LNCaP clone FGC (cell line): ENCODE data around the gene WNT16.
"Not testable (repeated sequence)": the region's sequence is repeated elsewhere in the genome, so short reads cannot be mapped to it uniquely, and the experiment has no call there.

Experiments
- DNase-seq: peaks from one replicate; pipeline ENCODE4 v3.0.0-alpha.2; 2011; ENCODE audit warnings: low read depth
- H3K4me3 ChIP-seq: 2 replicates; pipeline ENCODE4 v1.5.1; 2011; ENCODE audit warnings: mild to moderate bottlenecking, low read depth, low read length, control low read depth
- CTCF ChIP-seq: IDR thresholded peaks from 2 replicates; pipeline ENCODE4 v1.5.1; 2012; ENCODE audit warnings: mild to moderate bottlenecking; ENCODE audit not compliant: control insufficient read depth, insufficient read depth; ENCODE audit errors: extremely low read depth

Gene WNT16

GRCh38 chr7:121306565-121306964 is 22.2 kb upstream of the WNT16 start:
- no peak for DNase-seq
- H3K4me3 ChIP-seq = no peak overlapping the region
- TF ChIP-seq CTCF = no peak

GRCh38 chr7:121307021-121307574 is 21.7 kb upstream of the WNT16 start:
- TF ChIP-seq CTCF = no peak
- no peak for DNase-seq
- no peak overlapping the region for H3K4me3 ChIP-seq

DNA sequence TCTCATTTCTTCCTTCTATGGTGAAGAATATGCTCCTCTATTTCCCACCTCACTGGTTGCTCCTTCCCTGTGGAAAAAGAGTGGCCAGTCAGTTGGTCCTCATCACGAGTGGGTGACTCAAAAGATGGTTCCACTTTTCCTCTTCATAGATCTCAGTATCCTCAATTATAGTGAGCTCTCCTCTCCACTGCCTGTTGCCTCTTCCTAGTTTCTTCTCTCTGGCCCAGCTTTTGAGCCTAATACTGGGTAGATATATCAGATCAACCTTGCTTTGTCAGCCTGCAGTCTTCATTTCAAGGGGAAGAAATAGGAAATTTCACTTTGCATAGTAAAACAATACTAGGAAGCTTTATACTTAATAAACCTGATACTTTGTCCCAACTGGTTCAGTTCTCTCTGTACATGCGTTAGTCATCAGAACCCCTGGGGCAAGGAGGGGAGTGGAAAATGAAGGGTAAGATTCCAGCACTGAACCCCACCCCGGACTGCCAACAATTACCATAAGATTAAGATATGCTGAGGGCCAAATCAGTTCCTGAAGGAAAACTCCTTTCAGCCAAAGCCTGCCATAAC is 15.5 kb upstream of the WNT16 start:
- no peak for DNase-seq
- TF ChIP-seq CTCF = no peak
- no peak overlapping the region for H3K4me3 ChIP-seq

GRCh38 chr7:121313793-121314676 is 14.8 kb upstream of the WNT16 start:
- TF ChIP-seq CTCF = no peak
- DNase-seq = peak; percentile 65
- no peak overlapping the region for H3K4me3 ChIP-seq

DNA sequence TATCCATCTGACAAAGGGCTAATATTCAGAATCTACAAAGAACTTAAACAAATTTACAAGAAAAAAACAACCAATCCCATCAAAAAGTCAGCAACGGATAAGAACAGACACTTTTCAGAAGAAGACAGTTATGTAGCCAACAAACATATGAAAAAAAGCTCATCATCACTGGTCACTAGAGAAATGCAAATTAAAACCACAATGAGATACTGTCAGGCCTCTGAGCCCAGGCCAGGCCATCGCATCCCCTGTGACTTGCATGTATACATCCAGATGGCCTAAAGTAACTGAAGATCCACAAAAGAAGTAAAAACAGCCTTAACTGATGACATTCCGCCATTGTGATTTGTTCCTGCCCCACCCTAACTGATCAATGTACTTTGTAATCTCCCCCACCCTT is 13.6 kb upstream of the WNT16 start:
- not testable (repeated sequence) for DNase-seq

DNA sequence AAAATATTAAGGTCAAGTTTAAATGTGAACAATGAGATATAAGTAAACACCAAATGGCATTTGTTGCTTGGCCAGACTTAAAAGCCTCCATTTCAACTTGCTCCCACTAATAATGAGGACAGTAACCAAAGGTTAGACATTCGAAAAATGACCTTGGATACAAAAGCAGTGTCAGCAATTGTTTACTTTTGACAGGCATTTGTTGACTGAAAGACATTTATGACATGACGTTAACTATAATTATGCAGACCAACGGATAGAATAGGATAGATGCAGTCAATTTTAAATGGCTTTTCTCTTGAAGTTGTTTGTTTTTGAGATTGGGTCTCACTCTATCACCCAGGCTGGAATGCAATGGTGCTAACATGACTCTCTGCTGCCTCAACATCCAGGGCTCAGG is 6.3 kb upstream of the WNT16 start:
- no peak for TF ChIP-seq CTCF
- DNase-seq = no peak
- no peak overlapping the region for H3K4me3 ChIP-seq

More for the DNA sequence above, 13.6 kb upstream of the WNT16 start:
- not testable (repeated sequence) for H3K4me3 ChIP-seq

DNA sequence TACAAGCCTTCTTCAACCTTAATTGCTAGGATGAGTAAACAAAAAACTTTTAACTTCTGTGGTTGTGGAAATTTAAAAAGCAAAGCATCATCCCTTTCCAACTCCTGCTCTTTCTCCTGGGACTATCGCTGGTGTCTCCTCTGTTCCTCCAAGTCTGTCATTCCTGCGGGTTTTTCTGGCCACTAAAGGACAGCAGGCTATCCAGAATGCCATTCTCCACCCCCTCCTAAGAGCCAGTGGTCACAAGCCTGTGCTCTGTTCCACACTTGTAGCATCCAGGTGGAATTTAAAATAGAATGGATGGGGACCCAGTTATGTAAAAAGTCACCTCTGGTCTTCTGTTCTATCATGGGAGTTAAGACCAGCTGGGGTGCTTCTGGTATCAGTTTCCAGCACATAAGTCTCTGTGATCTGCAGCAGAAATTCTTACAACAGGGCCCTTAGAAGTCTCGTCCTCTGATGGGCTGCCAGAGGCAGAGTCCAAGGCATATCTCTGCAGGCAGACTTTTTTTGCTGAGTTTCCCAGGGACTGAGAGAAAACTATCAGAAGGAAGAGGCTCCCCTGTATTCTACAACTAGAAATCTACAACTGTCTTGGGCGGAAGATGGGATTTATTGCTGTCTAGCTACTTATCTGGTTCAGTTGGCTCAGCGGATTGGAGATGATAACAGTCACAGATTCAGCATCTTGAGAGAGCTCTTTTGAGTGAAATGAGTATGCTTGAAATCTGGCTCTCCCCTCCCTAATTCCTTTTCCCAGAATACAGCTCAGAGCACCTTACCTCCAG is 5.1 kb upstream of the WNT16 start:
- no peak for DNase-seq
- no peak overlapping the region for H3K4me3 ChIP-seq
- TF ChIP-seq CTCF = no peak
